Measurements from ENCODE around the gene COL15A1.
"Not testable (repeated sequence)": the region's sequence is repeated elsewhere in the genome, so short reads cannot be mapped to it uniquely, and the experiment has no call there.

COL15A1 gene

DNA sequence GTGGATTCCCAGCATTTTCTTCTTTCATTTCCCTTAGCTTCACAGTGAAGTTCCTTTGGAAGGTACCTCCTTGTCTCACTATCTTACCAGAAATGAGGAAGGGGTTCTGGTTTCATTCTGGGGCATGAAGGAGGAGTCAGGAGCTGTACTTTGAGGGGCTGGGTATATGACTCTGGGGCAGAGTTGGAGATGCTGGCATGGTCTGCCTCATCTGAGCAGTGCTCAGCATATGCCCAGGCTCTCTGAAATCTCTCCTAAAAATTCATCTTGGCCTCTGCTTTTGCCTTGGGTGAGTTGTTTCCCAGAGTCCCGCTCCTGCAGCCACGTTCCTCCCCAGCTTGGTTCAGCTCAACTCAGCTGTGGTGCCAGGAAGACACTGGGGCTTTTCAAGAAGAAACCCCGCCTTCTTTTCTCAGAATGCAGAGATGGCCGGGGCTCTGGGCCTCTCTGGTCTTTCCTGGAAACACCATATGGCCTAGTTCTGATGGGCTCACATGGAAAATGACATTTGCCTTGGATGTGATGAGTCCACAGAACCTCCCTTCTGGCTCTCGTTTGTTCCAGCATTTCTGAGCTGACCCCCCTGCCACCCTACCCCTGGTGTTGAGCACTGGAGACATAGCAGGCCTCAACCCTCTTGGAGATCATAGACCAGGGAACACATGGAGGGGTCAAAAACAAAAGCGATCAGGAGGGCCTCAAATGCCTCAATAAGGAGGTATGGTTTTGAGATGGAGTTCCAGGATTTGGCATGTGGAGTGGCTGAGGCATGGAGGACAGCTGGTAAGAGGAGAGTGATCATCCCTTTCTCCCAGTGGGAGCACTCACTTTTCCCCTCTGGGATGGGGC, 149.2 kb downstream of the COL15A1 start:
- no peak for DNase-seq

DNA sequence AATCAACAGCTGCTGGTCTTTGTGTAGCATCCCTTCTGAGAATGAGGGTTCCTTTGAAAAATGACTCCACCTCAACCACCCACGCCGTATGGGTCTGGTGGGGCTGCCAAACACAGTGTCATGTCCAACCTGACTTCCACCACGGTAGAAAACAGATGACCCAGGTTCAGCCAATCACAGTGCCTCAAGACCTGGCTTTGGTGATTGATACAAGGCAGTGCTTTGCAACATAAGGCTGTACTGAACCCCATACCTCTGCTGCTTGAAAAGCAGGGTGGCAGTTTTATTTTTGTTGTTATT, 149.7 kb downstream of the COL15A1 start:
- DNase-seq: no peak

- no peak for DNase-seq
These were observed 151.9 kb downstream of the COL15A1 start for GRCh38 chr9:99095565-99095964.

DNA sequence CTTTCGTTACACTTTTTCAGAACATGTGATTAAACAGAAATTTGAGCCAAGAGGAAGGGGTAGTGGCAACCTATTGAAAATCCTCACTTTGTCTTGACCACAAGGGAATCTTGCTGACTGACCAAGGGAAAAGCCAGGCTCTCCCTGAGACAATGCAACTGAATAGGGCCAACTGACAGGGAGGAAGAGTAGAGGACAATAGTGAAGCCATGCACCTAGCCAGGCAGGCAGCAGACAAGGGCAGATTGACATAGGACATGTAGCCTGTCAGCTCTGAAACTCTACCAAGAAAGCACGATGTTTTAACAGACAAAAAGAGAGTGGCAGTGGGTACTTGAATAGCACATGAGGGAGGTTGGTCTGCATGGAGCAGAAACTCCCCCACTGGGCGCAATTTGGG, 152.7 kb downstream of the COL15A1 start:
- DNase-seq: no peak

DNA sequence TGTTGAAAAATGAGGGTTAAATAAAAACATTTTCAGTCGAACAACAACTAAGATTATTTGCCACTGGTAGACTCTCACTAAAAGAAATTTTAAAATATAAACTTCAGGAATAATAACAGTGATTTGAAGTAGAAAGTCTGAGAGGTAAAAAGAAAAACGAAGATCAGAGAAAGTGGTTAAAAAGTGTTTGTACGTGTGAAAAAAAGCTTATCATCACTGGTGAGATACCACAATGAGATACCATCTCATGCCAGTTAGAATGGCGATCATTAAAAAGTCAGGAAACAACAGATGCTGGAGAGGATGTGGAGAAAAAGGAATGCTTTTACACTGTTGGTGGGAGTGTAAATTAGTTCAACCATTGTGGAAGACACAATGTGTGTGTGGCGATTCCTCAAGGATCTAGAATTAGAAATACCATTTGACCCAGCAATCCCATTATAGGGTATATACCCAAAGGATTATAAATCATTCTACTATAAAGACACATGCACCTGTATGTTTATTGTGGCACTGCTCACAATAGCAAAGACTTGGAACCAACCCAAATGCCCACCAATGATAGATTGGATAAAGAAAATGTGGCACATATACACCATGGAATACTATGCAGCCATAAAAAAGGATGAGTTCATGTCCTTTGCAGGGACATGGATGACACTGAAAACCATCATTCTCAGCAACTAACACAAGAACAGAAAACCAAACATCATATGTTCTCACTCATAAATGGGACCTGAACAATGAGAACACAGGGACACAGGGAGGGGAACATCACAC, 156.3 kb downstream of the COL15A1 start:
- not testable (repeated sequence) for DNase-seq

- DNase-seq: no peak
These were observed 157.6 kb downstream of the COL15A1 start for GRCh38 chr9:99101271-99101670.

GRCh38 chr9:99101812-99102211, 158.1 kb downstream of the COL15A1 start:
- DNase-seq: no peak

- no peak for DNase-seq
These were observed 159.6 kb downstream of the COL15A1 start for GRCh38 chr9:99103054-99103895.

GRCh38 chr9:99103901-99104458, 160.3 kb downstream of the COL15A1 start:
- DNase-seq: no peak

DNA sequence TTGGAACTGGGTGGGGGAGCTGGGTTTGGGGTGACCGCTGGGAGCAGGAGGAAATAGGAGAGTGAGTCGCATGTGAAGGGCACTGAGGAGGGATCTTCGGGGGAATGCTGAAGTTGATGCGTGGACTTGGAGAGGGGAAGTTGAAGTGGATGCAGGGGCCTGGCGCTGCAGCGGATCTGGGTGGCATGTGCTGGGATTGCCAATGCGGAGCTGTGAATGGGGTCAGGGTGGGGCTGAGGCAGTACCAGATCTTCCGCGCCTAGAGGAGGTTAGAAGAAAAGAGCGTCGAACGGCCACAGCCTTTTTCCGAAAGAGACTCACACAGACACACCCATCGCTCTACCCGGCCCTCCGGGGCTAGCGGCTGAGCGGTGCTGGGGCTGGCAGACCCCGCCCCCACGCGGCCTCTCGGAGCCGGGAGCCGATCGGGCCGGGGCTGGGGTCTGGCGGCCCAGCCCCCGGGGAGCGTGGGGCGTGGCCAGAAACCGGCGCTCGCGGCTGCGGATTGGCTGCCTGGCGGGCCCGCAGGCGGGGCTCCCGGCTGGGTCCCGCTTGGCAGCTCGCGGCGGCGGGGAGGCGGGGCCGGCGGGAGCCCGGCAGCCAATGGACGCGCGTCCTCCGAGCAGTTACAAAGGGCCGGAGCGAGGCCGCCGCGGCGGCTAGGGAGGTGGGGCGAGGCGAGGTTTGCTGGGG, 160.9 kb downstream of the COL15A1 start, which contains the start of gene TGFBR1:
Gene TGFBR1, plus strand, starts transcription at position 655 of the 693 bp plus-strand sequence. CDS start 93 bp downstream, outside the sequence.
- peak; percentile 54 for DNase-seq

GRCh38 chr9:99105152-99106043, 161.7 kb downstream of the COL15A1 start:
- DNase-seq: no peak

DNA sequence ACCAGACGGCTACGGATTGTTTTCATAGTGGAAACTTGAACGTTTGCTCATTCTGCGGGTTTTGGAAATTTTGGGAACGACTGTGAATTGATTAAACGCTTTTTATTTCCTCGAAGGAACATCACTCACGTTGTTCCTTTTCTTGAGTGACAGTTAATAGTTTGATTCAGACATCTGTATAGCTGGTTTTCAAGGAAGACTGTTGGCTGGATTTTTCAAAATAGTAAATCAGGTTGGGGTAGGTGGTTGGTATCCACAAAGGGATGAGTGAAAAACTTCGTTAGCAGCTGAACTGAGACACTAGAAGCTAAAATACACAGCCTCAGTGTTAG, 162.3 kb downstream of the COL15A1 start:
- no peak for DNase-seq

DNA sequence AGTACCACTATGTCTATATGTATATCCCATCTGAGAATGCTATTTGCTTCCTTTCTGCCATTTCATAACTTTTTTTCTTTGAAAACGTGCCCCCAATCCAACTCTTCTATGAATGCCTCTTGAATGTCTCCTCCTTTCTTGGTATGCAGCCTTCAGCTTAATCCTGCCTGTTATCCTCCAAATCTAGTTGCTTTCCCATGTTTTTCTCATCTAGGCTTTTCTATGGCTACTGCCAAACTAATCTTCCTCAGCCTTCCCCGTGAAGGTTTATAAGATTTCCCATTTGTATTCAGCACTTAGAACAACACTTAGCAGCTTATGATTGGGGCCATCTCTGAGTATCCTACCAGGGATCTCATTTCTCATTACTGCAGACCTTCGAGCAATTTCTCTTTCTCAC, 163.7 kb downstream of the COL15A1 start:
- no peak for DNase-seq

GRCh38 chr9:99108131-99108530, 164.4 kb downstream of the COL15A1 start:
- no peak for DNase-seq

DNA sequence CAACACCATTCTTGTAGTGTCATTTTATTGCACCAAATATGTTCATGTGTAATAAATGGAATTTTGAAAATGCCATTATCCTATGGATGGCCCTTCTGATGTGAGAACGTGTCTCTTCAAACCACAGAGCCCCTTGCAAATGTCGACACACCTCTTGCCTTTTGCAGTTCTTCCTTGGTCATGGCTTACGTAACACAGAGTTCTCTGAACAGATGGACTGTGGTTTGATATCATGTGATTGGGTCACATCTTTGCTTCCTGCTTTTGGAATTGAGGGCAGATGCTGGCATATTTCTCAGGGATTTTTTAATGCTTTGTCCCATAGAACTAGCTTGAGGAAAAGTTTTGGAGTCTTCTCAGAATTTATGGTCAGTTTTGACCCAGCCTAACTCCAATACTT, 165.8 kb downstream of the COL15A1 start:
- no peak for DNase-seq

GRCh38 chr9:99112750-99113413, 169.2 kb downstream of the COL15A1 start:
- DNase-seq: no peak

DNA sequence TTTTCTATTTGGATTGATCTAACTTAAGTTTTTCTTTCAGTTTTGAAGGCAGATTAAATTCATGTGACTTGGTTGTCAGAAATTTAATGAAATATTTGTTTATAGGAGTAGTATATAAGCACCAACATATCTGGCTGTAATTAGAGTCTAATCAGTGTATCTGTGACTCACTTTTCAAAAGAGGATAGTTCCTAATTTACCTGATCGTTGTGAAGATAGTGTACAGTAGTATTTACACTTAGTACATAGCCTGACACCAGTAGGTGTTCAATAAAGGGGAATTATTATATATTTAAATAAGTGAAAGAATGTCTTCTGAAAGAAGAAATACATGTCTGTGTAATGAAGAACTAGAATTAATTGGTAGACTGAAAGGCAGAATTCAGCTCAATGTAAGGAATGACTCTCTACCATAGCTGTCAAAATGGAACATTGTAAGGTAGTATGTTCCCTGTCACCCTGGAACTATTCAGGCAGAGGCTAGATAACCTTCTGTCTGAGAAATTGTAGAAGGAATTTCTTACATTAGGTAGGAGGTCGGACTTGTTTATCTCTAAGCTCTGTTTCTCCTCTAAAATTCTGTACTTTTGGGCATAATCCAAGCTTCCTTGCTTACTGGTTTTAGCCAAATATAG, 169.8 kb downstream of the COL15A1 start:
- no peak for DNase-seq

- DNase-seq: no peak
These were observed 170.3 kb downstream of the COL15A1 start for GRCh38 chr9:99114049-99114440.

GRCh38 chr9:99114846-99115500, 171.3 kb downstream of the COL15A1 start:
- no peak for DNase-seq

- DNase-seq: no peak
These were observed 172.3 kb downstream of the COL15A1 start for GRCh38 chr9:99116003-99116411.

Data from DMS79 treated with DMSO at 0.1 percent for 48 hours (cell line).